ENCODE measurements around the gene PTK7.
"Not testable (repeated sequence)": the region's sequence is repeated elsewhere in the genome, so short reads cannot be mapped to it uniquely, and the experiment has no call there.

The PTK7 gene

DNA sequence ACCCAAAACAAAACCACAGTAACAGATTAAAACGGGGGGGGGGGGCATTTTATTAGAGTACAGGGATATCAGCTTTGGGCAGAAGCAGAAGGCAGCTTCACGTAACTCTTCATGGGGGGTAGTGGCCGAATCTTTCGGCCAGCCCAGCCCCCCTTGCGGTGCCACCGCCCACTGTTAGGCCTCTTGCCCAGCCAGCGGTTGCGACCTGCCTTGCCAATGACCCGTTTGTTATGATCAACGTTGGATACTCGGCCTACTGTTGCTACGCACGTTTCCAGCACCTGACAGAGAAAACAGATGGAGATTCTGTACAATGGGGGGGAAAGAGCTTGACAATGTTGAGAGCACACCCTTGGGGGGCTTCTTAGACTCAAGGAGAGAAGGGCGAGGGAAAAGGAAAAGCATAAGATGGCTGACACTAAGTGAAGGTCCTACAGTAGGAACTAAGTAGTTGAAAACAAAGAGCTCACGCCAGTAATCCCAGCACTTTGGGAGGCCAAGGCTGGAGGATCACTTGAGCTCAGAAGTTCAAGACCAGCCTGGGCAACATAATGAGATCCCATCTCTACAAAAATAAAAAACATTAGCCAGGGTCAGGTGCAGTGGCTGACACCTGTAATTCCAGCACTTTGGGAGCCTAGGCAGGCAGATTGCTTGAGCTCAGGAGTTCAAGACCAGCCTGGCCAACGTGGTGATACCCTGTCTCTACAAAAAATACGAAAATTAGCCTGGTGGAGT is 21.7 kb upstream of the PTK7 start:
- no peak for DNase-seq

DNA sequence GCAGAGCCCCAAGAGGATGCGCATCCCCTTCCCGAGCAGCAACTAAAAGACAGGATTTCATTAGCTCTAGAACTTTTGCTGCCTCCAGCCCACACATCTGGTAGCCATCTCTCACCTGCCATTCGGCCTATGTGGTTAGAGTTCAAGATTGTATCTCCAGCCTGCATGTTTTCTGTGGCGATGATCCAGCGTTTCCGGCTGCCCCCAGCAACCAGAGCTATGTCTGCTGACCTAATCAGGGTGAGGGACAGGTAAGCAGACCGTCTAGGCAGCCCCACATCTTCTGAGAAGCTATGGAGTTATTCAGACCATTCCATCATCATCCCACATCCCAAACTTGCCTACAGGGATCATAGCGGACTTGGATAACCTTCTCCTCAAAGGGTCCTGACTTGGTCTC is 20.1 kb upstream of the PTK7 start:
- DNase-seq: no peak

DNA sequence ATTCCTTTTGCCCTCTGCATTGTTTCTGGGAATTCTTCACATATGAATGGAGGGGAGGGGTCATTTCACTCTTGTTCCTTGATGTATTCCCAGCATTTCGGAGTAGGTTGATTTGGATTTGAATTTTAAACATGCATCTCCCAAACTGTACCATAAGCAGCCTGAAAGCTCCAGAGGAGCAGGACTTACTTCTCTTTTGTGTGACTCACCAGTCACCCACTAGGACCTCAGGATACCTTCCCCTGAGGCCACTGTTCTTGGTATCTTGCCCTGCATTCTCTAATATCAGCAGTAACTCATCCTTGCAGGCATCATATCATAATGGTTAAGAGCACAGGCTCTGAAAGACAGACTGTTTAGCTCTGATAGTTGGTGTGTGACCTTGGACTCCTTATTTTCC is 17.6 kb upstream of the PTK7 start:
- no peak for DNase-seq

DNA sequence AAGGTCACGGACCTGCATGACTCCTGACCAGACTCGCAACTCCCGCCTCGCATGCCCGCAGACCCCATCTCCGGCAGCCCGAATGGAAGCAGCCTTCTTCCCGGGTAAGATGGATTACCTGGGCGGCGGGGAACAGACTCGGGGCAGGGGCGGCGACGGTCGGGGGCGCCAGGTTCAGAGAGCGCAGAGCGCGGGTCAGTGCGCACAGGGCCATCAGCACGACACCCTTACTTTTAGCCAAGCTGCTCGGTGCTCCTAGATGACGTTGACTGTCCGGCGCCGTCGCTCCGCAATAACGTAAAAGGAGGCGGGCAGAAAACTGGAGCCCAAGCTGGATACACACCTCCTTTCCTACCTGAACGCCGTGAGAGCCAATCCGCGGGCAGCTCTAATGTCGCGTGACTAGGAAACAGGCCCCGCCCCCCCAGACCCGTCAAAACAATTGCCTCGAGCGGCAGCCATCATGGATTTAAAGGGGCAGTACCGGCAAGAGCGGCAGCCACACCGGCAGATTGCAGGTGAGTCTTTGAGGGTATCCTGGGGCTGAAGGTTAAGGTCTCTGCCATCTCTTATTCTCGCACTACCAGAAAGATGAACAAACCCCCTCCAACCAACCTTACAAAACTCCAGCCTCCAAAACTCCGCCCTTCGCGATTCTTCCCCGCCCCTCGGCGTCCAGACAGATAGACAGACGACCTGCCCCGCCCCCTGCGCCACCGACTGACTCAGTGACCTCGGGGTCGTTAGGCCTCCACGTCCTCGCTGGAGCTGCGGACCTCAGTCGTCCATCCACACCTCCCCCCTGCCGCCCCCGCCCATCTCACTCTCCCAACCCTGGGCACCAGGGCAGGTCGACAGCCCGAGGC is 16.7 kb upstream of the PTK7 start, which contains the start of the genes KLC4 and MRPL2:
KLC4 (plus strand) TSS at position 464 of the 866 bp plus-strand sequence. CDS start 1,705 bp downstream, outside the sequence.
MRPL2 (minus strand) TSS at position 267 of the 866 bp plus-strand sequence; CDS start at position 214, 53 bp downstream.
- DNase-seq: peak; percentile 99

DNA sequence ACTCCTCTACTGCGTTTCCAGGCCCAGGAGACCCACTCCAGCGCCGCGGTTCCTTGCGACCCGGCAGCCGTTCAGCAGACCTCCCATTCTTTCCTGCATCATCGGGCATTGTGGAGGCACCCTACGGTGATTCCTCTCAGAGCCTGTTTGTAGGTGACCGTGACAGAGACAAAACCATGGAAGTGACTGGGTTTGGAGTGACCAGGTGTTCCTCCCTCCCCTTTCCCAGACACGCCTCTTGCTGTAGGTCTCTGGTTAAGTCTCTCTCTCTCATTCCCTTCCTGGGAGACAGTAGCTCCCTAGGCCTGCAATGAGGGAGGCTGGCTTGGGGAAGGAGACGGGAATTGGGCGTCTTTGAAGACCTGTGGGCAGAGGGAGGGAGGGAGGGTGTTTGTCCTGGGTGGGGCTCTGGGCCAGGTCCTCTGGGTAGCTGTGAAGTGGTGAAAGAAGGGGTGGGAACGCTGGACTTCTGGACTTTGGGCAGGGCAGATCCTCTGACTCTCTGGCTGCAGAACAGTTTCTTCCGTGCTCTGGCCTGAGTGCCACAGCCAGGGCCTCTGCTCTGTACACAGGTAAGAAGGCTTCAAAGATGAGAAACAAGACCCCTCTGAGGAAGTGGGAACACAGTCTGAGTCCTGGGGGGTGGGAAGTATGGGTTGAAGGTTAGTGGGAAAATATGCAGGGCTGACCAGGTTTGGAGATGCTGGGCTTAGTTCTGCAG is 15.9 kb upstream of the PTK7 start:
- no peak for DNase-seq

DNA sequence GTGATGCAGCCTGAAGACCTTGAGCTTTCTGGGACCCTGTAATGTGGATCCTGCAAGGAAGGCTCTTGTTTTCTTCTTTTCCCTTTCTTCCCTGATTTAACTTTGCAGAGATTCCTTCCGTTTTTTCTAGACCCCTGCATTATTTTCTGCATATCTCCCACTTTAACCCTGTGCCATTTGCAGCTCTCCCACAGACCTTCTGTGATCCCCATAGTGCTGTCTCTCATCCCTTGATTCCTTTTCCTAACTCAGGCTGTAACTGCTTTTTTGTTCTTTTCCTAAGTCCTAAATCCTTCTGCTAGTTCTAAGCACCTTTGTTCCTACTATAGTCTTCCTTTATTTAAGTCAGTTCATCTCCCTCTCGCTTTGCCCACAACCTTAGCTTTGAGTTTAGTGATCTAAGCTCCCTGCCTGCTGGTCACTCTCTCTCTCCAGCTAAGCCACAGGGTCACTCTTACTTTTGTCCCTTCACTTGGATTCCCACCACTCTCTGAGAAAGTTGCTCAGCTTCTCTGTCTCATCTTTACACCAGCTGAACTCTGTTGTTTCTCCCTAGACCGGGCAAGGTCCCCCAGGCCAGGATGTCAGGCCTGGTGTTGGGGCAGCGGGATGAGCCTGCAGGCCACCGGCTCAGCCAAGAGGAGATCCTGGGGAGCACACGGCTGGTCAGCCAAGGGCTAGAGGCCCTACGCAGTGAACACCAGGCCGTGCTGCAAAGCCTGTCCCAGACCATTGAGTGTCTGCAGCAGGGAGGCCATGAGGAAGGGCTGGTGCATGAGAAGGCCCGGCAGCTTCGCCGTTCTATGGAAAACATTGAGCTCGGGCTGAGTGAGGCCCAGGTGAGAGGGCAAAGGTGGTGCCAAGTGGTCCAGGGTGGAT is 15.1 kb upstream of the PTK7 start:
- no peak for DNase-seq

DNA sequence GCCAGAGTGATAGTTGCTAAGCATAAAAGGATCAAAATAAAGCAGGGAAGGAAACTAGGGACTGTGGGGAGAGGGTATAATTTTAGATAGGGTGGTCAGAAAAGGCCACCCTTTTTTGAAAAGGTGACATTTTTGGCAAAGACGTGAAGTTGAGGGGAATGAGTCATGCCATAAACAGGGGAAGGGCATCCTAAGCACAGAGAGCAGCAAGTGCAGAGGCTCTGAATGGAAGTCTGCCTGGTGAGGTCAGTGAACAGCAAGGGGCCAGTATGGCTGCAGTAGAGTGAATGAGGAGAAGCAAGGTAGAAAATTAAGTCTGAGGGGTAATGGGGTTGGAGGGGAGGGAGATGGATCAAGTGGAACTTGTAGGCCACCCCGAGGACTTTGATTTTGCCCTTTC is 14.3 kb upstream of the PTK7 start:
- no peak for DNase-seq

DNA sequence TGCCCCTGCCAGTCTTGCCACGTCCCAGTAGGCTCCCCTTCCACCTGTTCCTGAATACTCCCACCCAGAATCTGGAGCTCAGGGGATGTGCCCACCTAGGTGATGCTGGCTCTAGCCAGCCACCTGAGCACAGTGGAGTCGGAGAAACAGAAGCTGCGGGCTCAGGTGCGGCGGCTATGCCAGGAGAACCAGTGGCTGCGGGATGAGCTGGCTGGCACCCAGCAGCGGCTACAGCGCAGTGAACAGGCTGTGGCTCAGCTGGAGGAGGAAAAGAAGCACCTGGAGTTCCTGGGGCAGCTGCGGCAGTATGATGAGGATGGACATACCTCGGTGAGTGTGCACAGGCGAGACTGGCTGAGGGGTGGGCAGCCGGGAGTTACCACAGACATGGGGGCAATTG is 13.3 kb upstream of the PTK7 start:
- no peak for DNase-seq

DNA sequence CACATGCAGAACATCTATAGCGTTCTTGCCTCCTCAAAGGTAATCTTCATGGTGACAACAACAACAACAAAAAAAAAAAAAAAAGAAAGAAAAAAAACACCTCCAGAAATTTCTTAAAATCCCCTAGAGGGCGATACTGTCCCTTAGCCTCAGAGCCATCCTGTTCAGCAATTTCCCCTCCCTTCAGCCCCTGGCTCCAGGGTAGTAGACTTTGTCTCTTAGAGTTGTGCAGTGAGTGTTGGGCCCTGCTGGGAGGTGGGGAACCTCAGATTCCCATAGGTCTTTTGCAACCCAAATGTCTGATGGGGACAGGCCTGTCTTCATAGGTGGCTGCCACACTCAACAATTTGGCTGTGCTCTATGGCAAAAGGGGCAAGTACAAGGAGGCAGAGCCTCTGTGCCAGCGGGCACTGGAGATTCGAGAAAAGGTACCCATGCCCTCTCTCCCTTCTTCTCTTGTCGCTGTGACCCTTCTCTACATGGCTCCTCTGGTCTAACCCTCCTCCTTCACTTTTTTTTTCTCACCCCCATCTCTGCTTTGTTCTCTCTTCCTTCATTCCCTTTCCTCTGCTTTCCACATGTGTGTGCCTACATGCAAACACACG is 6.0 kb upstream of the PTK7 start:
- peak; percentile 49 for DNase-seq

DNA sequence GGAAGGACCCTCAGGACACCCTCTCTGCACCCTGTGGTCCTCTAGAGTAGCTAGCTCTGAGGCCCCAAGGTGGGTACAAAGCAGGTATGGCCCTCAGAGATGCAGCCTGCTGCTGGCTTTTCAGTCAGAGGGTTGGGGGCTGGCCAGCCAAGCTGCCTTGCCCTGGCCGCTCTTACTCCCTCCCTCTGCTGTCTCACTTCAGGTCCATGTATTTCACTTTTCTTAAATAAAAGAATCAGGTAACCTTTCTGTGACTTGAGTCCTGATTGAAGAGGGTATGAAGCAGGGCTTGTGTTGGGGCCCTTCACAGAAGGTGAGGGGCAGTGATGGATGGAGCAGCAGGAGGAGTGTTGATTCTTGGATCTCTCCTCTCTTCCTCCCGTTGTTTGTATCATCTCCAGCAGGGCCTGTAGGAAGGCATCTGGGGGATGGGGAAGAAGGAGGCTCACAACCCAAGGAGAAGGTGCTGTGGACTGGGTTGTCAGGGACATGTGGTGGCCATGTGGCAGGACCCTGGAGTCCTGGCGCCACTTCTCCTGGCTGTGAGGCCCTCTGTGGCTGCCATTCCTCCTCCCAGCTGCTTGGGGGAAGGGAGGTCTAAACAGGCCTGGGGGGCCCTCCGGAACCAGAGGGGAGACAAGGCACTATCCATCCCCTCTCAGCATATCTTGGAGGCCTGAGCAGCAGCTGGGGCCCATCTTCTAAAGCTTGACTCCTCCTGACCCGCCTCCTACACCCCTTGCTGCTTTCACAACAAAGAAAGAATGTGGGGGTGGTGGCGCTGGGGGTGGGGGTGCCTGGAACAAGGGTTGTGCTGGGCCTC is 1.1 kb upstream of the PTK7 start:
- DNase-seq: no peak

DNA sequence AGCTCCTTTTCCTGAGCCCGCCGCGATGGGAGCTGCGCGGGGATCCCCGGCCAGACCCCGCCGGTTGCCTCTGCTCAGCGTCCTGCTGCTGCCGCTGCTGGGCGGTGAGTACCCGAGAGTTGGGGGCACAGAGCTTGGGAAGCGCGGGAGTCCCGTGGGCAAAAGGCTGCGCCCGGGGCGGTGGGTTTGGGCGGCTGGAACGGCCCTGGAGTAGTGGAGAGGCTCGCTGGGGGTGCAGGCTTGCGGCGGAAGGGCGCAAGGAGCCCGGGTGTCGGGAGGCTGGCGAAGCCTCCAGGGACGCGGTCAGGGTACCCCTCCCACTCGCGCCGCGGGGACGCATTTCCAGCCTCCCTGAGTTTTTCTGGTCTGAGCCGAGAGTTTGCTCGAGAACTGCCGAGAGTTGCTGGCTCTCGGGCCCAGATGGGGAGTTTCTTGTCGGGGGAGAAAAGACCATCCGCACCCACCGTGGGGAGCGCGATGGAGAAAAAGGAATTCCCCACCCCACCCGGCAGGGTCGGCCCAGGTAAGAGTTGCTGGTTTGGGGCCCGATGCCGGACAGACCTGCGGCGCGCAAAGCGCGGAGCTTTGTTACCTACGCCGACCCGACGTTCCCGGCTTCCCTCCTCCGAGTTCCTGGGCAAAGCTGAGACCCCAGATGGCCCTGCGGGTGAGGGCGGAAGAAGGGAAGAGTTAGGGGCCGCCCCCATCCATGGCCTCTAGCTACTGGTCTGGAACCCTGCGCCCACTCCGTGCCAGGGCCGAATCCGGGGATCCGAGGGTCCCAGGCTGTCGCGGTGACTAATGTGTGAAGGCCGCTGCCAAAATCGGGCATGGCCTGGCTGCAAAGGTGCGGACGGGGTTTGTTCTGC is 584 bp downstream of the PTK7 start:
- peak; percentile 28 for DNase-seq

DNA sequence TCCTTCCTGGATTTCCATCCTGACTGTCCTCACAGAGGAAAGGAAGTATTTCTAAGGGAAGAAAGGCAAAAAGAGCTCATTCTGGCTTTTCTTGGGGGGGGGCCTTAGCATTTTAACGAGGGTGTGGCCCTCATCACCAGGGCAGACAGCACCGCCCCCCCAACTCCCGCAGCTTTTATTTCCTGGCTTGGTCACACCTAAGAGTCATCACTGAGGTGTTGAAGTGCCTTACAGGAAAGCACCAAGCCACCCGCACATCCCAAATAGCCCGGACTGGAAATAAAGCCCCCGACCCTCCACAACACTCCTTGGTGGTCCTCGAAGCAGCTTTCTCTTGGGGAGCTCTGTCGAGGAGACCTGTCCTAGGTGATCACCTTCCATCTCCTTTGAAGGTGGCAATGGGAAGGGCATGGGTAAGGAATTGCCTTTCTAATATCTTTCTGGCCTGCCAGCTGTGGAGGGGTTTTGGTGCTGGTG is 1.3 kb downstream of the PTK7 start:
- no peak for DNase-seq

DNA sequence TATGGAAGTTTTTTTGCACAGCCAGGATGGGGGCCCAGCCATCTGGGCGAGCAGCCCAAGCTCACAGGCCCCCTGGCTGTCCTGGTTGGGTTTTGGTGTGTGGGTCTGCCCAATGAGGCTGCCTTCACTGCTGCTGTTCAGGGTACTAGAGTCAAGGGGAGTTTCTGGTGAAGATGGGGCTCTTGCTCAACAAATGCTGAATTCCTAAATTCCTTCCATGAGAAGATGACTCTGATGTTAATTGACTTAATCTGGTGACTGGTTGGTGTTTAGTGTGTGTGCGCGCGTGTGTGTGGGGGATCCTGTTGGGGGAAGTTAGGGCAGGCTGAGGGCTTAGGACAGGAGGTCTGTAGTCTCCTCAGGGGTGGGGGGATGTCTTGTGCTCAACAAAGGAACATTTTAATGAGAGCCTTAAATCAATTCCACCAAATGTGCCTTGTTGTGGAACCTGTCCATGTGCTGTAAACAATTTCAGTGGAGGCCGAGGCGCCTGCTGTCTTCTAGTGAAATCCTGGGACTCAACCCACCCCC is 1.9 kb downstream of the PTK7 start:
- no peak for DNase-seq

DNA sequence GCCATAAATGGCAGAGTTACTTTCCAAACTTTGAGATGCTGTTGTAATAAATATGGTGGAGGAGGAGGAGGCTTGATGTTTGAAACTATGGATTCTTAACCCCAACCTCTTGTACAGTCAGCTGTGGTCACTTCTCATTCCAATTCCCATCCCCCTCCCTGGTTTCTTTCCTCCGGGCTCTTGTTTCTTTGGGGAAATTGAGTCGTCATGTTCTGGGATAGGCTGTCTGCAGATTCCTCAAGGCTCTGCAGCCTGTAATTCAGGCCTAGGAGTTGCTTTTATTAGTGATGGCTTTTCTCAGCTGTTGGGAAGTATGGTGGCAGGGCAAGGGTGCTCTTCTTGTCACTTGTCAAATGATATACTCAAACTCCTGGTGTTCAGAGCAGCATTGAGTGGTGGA is 2.6 kb downstream of the PTK7 start:
- no peak for DNase-seq

DNA sequence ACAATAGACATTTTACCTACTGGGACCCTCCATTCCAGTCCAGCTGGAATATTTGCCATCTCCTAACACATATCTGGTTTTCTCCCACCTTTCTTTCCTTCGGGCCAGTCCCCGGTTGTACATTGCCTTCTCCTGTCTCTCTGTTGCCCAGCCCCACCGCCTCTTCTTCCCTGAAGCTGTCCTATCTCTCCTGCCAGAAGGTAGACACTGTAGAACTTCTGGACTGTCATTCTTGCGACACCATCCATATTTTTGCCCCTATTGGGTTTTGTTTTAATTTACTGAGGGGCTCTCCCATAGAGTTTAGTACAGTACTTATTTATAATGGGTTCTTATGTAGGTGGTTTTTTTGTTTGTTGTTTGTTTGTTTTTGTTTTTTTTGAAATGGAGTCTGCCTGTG is 4.9 kb downstream of the PTK7 start:
- no peak for DNase-seq

DNA sequence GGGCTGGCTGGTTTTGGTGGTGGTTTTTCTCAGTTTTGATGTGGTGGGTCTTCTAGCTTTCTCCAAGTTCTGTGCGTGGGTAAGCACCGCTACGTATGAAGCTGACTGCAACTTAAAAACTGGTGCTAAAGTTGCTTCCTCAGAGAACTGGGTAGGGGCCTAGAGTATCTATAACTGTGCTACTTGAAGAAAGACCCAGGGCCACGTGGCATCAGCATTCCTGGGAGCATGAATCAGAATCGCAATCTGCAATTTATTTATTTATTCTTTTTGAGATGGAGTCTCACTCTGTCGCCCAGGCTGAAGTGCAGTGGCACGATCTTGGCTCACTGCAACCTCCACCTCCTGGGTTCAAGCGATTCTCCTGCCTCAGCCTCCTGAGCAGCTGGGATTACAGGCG is 5.8 kb downstream of the PTK7 start:
- not testable (repeated sequence) for DNase-seq

DNA sequence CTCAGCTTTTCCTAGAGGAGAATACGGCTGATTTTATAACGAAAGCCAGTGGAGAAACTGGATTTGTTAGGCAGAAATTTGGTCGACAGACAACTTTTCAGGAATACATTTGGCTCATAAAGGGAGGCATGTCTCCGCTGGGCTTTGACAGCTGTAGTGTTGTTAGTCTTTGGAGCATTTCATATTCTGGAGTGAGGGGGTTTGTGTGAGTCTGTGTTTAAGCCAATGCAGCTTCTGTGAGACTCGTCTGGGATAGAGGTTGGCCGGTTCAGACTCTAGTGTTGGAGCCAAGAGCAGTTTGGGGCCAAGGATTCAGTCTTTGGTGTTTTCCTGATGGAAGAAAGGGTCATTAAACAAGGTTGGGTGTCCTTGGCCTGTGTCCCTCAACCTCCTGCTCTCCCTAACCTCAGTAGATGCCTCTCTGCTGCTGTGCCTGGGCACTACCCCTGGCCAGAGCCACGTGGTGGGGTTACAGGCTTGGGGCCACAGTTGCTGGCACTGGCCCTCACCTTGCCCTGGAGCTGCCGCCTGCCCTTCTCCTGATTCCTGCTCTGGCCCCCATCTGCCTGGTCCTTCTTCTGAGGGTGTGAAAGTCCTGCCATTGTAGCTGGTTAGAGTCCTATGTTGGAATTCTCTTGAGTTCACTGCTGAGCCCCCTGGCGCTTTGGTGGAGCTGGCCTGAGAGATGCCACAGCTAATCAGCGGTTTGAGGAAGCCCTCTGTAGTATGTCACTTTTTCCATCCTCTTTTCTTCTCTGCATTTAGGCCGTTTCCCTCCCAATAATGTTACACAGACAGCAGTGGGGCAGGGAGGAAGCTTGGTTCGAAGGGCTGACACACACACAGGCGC is 6.9 kb downstream of the PTK7 start:
- no peak for DNase-seq

DNA sequence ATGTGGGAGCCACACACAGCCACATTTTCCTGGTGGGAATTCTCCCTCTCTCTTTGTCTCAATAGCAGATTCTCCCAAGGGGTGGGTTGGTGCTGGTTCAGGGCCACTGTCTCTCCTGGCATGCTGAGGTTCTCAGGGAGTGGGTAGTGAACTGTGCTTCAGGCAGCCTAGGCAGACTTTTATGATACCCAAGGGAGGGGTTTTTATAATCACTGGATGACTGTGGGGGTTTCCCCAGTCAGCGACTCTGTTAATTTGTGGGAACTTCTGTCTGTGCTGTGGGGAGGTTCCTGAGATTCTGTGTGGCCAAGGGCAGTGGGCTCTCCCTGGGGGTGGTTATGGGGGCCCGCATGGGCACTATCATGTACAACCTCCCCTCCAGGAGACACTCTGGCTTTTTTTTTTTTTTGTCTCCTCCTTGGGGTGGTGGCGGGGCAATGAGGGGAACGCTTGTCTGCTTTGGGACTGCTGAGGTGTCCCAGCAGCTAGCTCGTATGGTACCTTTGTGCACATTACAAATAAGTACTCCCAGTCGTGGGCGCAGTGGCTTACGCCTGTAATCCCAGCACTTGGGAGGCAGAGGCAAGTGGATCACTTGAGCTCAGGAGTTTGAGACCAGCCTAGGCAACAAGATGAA is 10.0 kb downstream of the PTK7 start:
- DNase-seq: no peak
